ENCODE data around the gene DIAPH3. TPM values are rescaled to one million over a fixed set of nuclear protein-coding genes. Genes with fewer than 3 reads are reported as not detected.

DIAPH3 gene
- polyA plus RNA-seq, 2 of the 4 experiments (the other 2 are of a cell fraction): 10.8 to 13.6 TPM

DNA sequence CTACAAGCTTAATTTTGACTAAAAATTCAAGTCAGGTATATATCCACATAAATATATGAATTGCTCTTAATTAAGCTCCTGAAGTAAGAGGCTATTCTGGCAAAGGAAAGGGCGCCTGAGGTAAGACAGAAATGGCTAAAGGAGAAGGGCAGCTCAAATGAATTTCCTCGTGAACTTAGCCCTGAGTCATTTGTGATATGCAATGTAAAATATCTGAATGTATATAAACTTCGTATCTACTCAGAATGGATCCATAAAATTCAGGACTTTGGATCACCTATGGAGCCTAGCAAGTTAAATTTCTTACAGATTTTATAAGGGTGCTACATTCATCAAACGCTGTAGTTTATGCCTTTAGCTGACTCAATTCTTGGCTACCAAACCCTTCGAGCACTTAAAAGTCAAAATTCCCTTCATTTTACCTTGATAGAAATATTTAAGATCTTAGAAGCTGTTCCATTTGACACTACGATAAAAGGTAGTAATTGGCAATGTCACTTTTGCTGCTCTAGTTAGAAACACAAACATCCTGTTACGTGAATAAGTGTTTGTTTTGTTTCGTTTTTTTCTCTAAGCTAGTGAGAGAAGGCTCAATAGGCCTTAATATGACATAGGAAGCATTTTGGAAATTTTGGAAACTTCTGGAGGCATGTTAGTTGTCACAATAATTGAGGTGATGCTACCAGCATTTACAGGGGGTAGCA lies 69.2 kb downstream of the DIAPH3 start:
- Histone ChIP-seq H3K4me1 (no peaks in the 10 kb centered on the region), H3K4me2 (no peak overlapping the region), H3K27ac (no peak overlapping the region), H3K9me3 (no peaks in the 10 kb centered on the region), H3K4me3 (no peak overlapping the region)
- ATAC-seq (no peak), FAIRE-seq (no peak), DNase-seq (ENCODE audit: low read depth in 1 of 2, low spot score in 1 of 2) (no peak)
- POLR2A ChIA-PET: no interaction called here
- CTCF ChIA-PET: no interaction called here
- TF ChIP-seq, protein P1, sequence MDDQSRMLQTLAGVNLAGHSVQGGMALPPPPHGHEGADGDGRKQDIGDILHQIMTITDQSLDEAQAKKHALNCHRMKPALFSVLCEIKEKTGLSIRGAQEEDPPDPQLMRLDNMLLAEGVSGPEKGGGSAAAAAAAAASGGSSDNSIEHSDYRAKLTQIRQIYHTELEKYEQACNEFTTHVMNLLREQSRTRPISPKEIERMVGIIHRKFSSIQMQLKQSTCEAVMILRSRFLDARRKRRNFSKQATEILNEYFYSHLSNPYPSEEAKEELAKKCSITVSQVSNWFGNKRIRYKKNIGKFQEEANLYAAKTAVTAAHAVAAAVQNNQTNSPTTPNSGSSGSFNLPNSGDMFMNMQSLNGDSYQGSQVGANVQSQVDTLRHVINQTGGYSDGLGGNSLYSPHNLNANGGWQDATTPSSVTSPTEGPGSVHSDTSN (IDR thresholded peaks at IDR 0.05): no peak
- TF ChIP-seq FOSL2 (IDR thresholded peaks at IDR 0.05) (no peak), FOSL2 (CRISPR knock-in tag; IDR thresholded peaks at IDR 0.05) (no peak), NPAS2 (CRISPR knock-in tag; IDR thresholded peaks at IDR 0.05; ENCODE audit: borderline replicate concordance) (no peak), JUNB (IDR thresholded peaks at IDR 0.05) (no peak), NFE2L2 (conservative IDR thresholded peaks at IDR 0.05; ENCODE audit: low read length) (no peak), HOXA7 (CRISPR knock-in tag; IDR thresholded peaks at IDR 0.05) (no peak), POLR2A (IDR thresholded peaks at IDR 0.05; ENCODE audit: low read length) (no peak)
- TF ChIP-seq, protein P2, sequence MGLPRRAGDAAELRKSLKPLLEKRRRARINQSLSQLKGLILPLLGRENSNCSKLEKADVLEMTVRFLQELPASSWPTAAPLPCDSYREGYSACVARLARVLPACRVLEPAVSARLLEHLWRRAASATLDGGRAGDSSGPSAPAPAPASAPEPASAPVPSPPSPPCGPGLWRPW (IDR thresholded peaks at IDR 0.05): no peak
- TF ChIP-seq, protein P3, sequence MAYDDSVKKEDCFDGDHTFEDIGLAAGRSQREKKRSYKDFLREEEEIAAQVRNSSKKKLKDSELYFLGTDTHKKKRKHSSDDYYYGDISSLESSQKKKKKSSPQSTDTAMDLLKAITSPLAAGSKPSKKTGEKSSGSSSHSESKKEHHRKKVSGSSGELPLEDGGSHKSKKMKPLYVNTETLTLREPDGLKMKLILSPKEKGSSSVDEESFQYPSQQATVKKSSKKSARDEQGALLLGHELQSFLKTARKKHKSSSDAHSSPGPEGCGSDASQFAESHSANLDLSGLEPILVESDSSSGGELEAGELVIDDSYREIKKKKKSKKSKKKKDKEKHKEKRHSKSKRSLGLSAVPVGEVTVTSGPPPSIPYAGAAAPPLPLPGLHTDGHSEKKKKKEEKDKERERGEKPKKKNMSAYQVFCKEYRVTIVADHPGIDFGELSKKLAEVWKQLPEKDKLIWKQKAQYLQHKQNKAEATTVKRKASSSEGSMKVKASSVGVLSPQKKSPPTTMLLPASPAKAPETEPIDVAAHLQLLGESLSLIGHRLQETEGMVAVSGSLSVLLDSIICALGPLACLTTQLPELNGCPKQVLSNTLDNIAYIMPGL (CRISPR knock-in tag; IDR thresholded peaks at IDR 0.05; ENCODE audit: borderline replicate concordance): no peak
- 64% methylated on average over 8 of the region's 8 CpGs for WGBS (ENCODE audit: missing lambda C conversion rate)

DNA sequence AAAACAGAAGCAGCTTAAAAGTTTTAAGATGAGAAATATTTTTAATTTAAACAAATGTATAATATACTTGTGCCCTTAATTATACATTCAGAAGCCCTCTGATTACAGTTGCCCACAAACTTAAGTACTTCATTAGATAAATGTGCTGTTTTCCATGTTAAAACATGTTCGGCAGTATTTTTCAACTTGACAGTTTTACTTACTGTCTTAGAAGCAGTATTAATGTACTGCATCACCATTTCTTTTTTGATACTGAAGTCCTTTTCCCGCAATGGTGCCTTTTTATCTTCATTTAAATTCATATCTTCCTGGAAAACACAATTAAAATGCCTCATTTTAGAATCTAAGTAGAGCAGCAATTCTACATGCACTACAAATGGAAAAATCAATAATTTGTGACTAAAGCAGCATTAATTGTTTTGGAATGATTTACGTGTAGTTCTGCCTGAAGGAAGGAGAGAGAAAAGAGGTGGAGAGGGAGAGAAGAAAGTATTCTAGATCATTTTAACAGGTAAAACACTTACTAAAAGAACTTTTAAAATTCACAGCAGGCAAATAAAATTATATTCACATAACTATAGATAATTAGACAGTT lies 70.2 kb downstream of the DIAPH3 start:
- TF ChIP-seq BHLHE40 (IDR thresholded peaks at IDR 0.05; ENCODE audit: low read depth, low read length) (no peak), SREBF2 (IDR thresholded peaks at IDR 0.05) (no peak), POLR2A (IDR thresholded peaks at IDR 0.05; ENCODE audit: low read length) (no peak), KDM1A (IDR thresholded peaks at IDR 0.05; ENCODE audit: low read depth) (no peak), EHMT2 (IDR thresholded peaks at IDR 0.05; ENCODE audit: low read depth) (no peak), EP300 (IDR thresholded peaks at IDR 0.05) (no peak)
- ChIA-PET CTCF (no interaction called here), POLR2A (no interaction called here)
- ATAC-seq (no peak), DNase-seq (ENCODE audit: low read depth in 1 of 2, low spot score in 1 of 2) (no peak), FAIRE-seq (no peak)
- Histone ChIP-seq H3K4me3 (no peak overlapping the region), H3K9me3 (no peaks in the 10 kb centered on the region), H3K4me2 (no peak overlapping the region), H3K27ac (no peak overlapping the region), H3K4me1 (no peaks in the 10 kb centered on the region)
- 96% methylated on average over 3 of the region's 3 CpGs for WGBS (ENCODE audit: missing lambda C conversion rate)

DNA sequence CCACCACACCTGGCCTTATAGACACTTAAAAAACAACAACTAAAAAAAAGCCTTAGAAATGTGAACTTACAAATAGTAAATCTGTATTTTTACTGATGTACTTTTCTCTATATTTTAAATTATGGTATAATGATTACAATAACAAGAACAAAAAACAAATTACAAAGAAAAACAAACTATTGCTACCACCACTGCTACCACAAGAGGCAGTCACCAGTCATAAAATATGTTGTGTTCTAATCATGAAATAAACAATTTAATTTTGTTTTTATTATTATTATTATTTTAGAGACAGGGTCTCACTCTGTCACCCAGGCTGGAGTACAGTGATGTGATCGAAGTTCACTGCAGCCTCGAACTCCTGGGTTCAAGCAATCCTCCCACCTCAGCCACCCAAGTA lies 72.2 kb downstream of the DIAPH3 start:
- ATAC-seq (no peak), DNase-seq (ENCODE audit: low read depth in 1 of 2, low spot score in 1 of 2) (no peak), FAIRE-seq (no peak)
- H3K4me3 ChIP-seq: no peak overlapping the region
- TF ChIP-seq NFE2L2 (conservative IDR thresholded peaks at IDR 0.05; ENCODE audit: low read length) (no peak), MAZ (IDR thresholded peaks at IDR 0.05; ENCODE audit: borderline replicate concordance, low read depth, low read length) (no peak), ZNF302 (CRISPR knock-in tag; IDR thresholded peaks at IDR 0.05) (no peak)
- TF ChIP-seq, protein P4, sequence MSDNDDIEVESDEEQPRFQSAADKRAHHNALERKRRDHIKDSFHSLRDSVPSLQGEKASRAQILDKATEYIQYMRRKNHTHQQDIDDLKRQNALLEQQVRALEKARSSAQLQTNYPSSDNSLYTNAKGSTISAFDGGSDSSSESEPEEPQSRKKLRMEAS (IDR thresholded peaks at IDR 0.05): no peak
- TF ChIP-seq, protein P5, sequence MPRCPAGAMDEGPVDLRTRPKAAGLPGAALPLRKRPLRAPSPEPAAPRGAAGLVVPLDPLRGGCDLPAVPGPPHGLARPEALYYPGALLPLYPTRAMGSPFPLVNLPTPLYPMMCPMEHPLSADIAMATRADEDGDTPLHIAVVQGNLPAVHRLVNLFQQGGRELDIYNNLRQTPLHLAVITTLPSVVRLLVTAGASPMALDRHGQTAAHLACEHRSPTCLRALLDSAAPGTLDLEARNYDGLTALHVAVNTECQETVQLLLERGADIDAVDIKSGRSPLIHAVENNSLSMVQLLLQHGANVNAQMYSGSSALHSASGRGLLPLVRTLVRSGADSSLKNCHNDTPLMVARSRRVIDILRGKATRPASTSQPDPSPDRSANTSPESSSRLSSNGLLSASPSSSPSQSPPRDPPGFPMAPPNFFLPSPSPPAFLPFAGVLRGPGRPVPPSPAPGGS (IDR thresholded peaks at IDR 0.05): no peak
- CTCF ChIA-PET: no interaction called here
- no peaks in the 10 kb centered on the region for H3K9me3 ChIP-seq
- no peak overlapping the region for H3K4me2 ChIP-seq
- no peak overlapping the region for H3K27ac ChIP-seq
- 100% methylated on average over 2 of the region's 2 CpGs for WGBS (ENCODE audit: missing lambda C conversion rate)
- POLR2A ChIA-PET: no interaction called here
- no peaks in the 10 kb centered on the region for H3K4me1 ChIP-seq
